ENCODE results near the gene MACROD2. TPM values are rescaled to one million over a fixed set of nuclear protein-coding genes. Genes with fewer than 3 reads are reported as not detected.

Gene MACROD2
- polyA plus RNA-seq, 2 of the 4 experiments (the other 2 are of a cell fraction), result 0.96 to 1.3 TPM

GRCh38 chr20:14410869-14411555, 415.7 kb downstream of the MACROD2 start:
- FAIRE-seq (no peak), ATAC-seq (no peak), DNase-seq (ENCODE audit: low read depth in 1 of 2, low spot score in 1 of 2) (no peak)
- TF ChIP-seq FOSL2 (IDR thresholded peaks at IDR 0.05), result no peak
- no peak for TF ChIP-seq FOSL2 (CRISPR knock-in tag; IDR thresholded peaks at IDR 0.05)
- TF ChIP-seq FOSB (CRISPR knock-in tag; IDR thresholded peaks at IDR 0.05), result no peak
- no peak for TF ChIP-seq SMC3 (IDR thresholded peaks at IDR 0.05)
- no peak for TF ChIP-seq ELK1 (IDR thresholded peaks at IDR 0.05; ENCODE audit: low read depth, low read length)
- TF ChIP-seq ZFP36 (IDR thresholded peaks at IDR 0.05; ENCODE audit: borderline replicate concordance, partially characterized antibody), result no peak
- TF ChIP-seq POLR2A (IDR thresholded peaks at IDR 0.05; ENCODE audit: low read length), result no peak
- no peak for TF ChIP-seq CBX8 (IDR thresholded peaks at IDR 0.05)
- TF ChIP-seq HES2 (IDR thresholded peaks at IDR 0.05), result no peak
- TF ChIP-seq NPAS2 (CRISPR knock-in tag; IDR thresholded peaks at IDR 0.05; ENCODE audit: borderline replicate concordance), result no peak
- TF ChIP-seq HEYL (CRISPR knock-in tag; IDR thresholded peaks at IDR 0.05), result no peak
- TF ChIP-seq SREBF2 (IDR thresholded peaks at IDR 0.05), result no peak
- no peak overlapping the region for H3K4me3 ChIP-seq
- H3K9me3 ChIP-seq, result no peaks in the 10 kb centered on the region
- ChIA-PET POLR2A (no interaction called here), CTCF (interaction anchor here (0.5 kb wide), 1 partner anchor 428 kb away, joined by 3 read pairs; no protein-coding TSS in a partner anchor)
- peaks cover 18% of the 10 kb centered on the region for H3K4me1 ChIP-seq
- peak overlapping the region in 1 of 2 experiments; percentile 5; a peak in 1 of 6 replicates for H3K27ac ChIP-seq
- 71% methylated on average over 3 of the region's 3 CpGs for WGBS (ENCODE audit: missing lambda C conversion rate)
- H3K4me2 ChIP-seq, result no peak overlapping the region

- ATAC-seq (no peak), DNase-seq (ENCODE audit: low read depth in 1 of 2, low spot score in 1 of 2) (no peak)
These were observed 416.9 kb downstream of the MACROD2 start for GRCh38 chr20:14412065-14412681.

GRCh38 chr20:14413835-14414234, 418.5 kb downstream of the MACROD2 start:
- CTCF ChIA-PET, result no interaction called here
- H3K4me3 ChIP-seq, result no peak overlapping the region
- 86% methylated on average over 3 of the region's 3 CpGs for WGBS (ENCODE audit: missing lambda C conversion rate)
- POLR2A ChIA-PET, result no interaction called here
- DNase-seq (ENCODE audit: low read depth in 1 of 2, low spot score in 1 of 2) (no peak), FAIRE-seq (no peak), ATAC-seq (no peak)
- H3K4me2 ChIP-seq, result no peak overlapping the region
- TF ChIP-seq MAZ (IDR thresholded peaks at IDR 0.05; ENCODE audit: borderline replicate concordance, low read depth, low read length), result no peak
- TF ChIP-seq USF2 (IDR thresholded peaks at IDR 0.05), result no peak
- TF ChIP-seq HOXA7 (CRISPR knock-in tag; IDR thresholded peaks at IDR 0.05), result no peak
- TF ChIP-seq E2F6 (IDR thresholded peaks at IDR 0.05; ENCODE audit: borderline replicate concordance, low read depth), result no peak
- no peak for TF ChIP-seq GATA3 (IDR thresholded peaks at IDR 0.05; ENCODE audit: borderline replicate concordance)
- TF ChIP-seq NR3C1 (IDR thresholded peaks at IDR 0.05), result no peak
- H3K9me3 ChIP-seq, result no peaks in the 10 kb centered on the region
- H3K4me1 ChIP-seq, result no peaks in the 10 kb centered on the region
- H3K27ac ChIP-seq, result no peak overlapping the region

More at GRCh38 chr20:14412065-14412681, 416.9 kb downstream of the MACROD2 start:
- Histone ChIP-seq H3K4me3 (no peak overlapping the region), H3K9me3 (no peaks in the 10 kb centered on the region), H3K27ac (no peak overlapping the region), H3K4me2 (no peak overlapping the region), H3K4me1 (peaks cover 10% of the 10 kb centered on the region)
- peak; percentile 88 for FAIRE-seq
- POLR2A ChIA-PET, result no interaction called here
- no peak for TF ChIP-seq HDAC2 (IDR thresholded peaks at IDR 0.05)
- TF ChIP-seq ATOH8 (CRISPR knock-in tag; IDR thresholded peaks at IDR 0.05; ENCODE audit: low read depth), result no peak
- no peak for TF ChIP-seq POLR2AphosphoS2 (conservative IDR thresholded peaks at IDR 0.05; ENCODE audit: low read length)
- no peak for TF ChIP-seq MAFK (IDR thresholded peaks at IDR 0.05; ENCODE audit: partially characterized antibody)
- CTCF ChIA-PET, result interaction anchor here (0.6 kb wide), 1 partner anchor 19 kb away, joined by 3 read pairs; no protein-coding TSS in a partner anchor
- WGBS (ENCODE audit: missing lambda C conversion rate), result 84% methylated on average over 5 of the region's 5 CpGs

Measured in A549 (cell line).